Omental fat pad (tissue), 4 donors: ENCODE measurements around the gene CHRM2. TPM values are rescaled to one million over a fixed set of nuclear protein-coding genes. Genes with fewer than 3 reads are reported as not detected.

ENCODE experiments used
- ATAC-seq: fragments of 150-250 bp; one replicate; pipeline ENCODE4 v1.9.1; 2016; ENCODE audit warnings: mild to moderate bottlenecking, moderate library complexity; ENCODE audit not compliant: low FRiP score
- DNase-seq: peaks from one replicate; pipeline ENCODE4 v3.0.0-alpha.2; 2019; ENCODE audit warnings: low spot score
- CTCF ChIP-seq, 3 donors: fragments of 450-650 bp; IDR thresholded peaks; one replicate each; pipeline ENCODE4 v1.5.1; 2016 to 2017; ENCODE audit warnings: antibody characterized with exemption in 3 of 3, mild to moderate bottlenecking in 3 of 3, moderate library complexity in 2 of 3
- total RNA-seq, 4 donors: library from RNA; depleted of rRNA; stranded (reverse); fragments of >200 nt; gene quantifications; one replicate each; pipeline ENCODE4 v1.1.0, GENCODE V29; 2016

The CHRM2 gene
- total RNA-seq, 4 donors from 2014 or later: 0.09 to 0.47 TPM; not detected in 2

GRCh38 chr7:136938476-136938875 lies 70.0 kb downstream of the CHRM2 start:
- no peak for ATAC-seq
- no peak for DNase-seq
- no peak for TF ChIP-seq CTCF (IDR thresholded peaks at IDR 0.05)

- no peak for DNase-seq
- TF ChIP-seq CTCF (IDR thresholded peaks at IDR 0.05): no peak
- ATAC-seq: no peak
These were observed 71.7 kb downstream of the CHRM2 start for GRCh38 chr7:136940122-136940521.

GRCh38 chr7:136940917-136941316 lies 72.5 kb downstream of the CHRM2 start:
- no peak for TF ChIP-seq CTCF (IDR thresholded peaks at IDR 0.05)
- no peak for DNase-seq
- ATAC-seq: no peak

GRCh38 chr7:136941816-136942215 lies 73.4 kb downstream of the CHRM2 start:
- no peak for TF ChIP-seq CTCF (IDR thresholded peaks at IDR 0.05)
- ATAC-seq (no peak), DNase-seq (no peak)

GRCh38 chr7:136942401-136942800 lies 73.9 kb downstream of the CHRM2 start:
- no peak for DNase-seq
- ATAC-seq: no peak
- no peak for TF ChIP-seq CTCF (IDR thresholded peaks at IDR 0.05)

- no peak for ATAC-seq
- no peak for TF ChIP-seq CTCF (IDR thresholded peaks at IDR 0.05)
- DNase-seq: no peak
These were observed 74.5 kb downstream of the CHRM2 start for GRCh38 chr7:136942994-136943393.

GRCh38 chr7:136947347-136947746 lies 78.9 kb downstream of the CHRM2 start:
- ATAC-seq (no peak), DNase-seq (no peak)
- TF ChIP-seq CTCF (IDR thresholded peaks at IDR 0.05): no peak
